ENCODE results near the gene POLR3H.
A peak's percentile ranks its signal among the peaks of the same experiment; 100 is the strongest.

POLR3H gene

DNA sequence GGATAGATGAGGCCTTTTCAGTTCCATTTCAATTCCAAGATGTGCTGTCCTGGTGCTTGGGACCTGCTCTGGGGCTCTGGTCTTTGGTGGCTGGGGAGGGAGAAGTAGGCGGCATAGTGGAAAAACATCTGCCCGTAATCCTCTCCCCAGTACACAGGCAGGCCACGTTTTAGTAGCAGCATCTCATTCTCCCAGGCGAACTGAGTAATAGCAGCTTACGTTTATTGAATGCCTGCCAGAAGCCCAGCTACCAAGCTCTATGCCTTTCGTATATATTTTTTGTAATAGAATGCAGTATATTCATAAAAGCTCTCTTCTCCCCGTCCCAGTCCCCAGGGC, 63.9 kb downstream of the POLR3H start:
- DNase-seq, result no peak

DNA sequence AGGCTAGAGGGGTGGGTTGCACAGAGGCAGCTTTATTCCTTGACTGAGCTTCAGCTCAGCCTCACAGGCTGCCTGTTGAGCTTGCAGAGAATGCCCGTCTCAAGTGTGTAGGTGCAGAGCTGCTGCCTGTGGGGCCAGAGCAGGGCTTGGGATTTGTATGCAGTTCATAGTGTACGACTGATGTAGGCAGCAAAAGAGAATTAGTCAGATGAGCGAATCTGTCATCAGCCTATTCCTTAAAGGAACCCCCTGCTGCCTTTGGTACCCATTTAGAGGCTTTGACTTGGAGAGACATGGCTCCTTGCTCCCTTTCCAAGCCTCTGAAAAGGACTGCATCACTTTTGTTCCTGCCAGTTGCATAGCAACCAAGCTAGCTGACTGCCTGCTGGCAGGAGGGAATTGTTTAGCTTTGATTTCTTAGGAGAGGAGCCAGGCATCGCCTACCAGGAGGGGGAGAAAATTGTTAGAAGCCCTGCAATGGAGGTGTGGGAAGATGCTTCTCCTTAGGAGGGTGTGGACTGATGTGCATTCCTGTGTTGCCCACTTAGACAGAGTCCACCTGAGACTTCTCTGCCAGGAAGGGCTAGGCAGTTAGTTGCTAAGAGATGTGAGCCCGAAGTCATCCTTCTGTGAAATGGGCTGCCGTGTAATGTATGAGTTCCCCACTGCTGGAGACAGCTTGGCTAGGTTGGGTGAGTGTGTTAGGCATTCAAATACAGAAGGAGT, 64.4 kb downstream of the POLR3H start:
- peak; percentile 33 for DNase-seq

DNA sequence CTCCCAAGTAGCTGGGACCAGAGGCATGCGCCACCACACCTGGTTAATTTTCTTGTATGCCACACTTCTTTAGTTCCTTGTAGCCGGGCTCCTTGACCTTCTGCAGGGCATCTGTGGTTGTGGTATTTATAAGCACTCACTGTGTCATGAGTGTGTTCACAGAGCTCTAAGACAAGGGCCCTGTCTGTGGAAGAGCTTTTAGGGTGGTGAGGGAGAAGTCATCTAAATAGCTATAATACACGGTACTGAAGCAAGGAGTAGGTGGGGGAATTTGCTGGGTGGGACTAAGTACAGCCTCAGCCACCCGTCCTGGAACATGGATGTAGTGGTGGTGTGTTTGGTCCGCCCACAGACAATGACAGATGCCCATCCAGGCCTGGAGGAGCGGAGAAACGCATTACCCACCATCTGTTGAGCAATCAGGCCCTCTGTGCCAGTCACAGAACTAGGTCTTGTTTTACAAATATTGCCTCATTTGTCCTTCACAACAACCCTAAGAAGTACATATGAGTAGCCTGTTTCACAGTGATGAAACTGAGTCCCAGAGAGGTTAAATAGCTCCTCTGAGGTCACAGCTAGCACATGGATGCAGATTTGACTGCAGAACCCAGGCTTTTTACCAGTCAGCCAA, 65.3 kb downstream of the POLR3H start:
- peak; percentile 74 for DNase-seq

DNA sequence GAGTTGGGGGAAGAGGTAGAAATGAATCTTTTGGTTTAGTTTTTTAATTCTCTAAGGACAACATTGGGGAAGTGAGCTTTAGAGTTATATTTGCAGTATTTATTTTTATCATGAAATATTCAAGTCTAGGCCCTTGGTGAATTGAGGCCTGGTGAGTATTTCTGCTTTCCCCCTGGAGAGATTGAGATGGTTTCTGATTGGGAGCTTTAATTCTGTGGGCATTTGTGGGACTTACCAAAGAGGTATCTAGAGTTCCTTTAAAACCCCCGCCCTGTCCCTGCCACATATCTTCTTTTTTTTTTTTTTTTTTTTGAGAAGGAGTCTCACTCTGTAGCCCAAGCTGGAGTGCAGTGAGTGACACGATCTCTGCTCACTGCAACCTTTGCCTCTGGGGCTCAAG, 65.8 kb downstream of the POLR3H start:
- no peak for DNase-seq

Data from NCI-H2171 (cell line).